COR-L47 (cell line): Measurements from ENCODE around the gene LRRC10B.
A peak's percentile ranks its signal among the peaks of the same experiment; 100 is the strongest.

Experiments used
- DNase-seq: peaks from one replicate; lab custom pipeline; 2025; lab: John Stamatoyannopoulos, UW

LRRC10B gene

GRCh38 chr11:61546663-61547062, 38.1 kb downstream of the LRRC10B start:
- no peak for DNase-seq

- DNase-seq: no peak
Observed at GRCh38 chr11:61547246-61547645, 38.7 kb downstream of the LRRC10B start.

GRCh38 chr11:61549177-61549576, 40.6 kb downstream of the LRRC10B start:
- DNase-seq: no peak

GRCh38 chr11:61549662-61550568, 41.4 kb downstream of the LRRC10B start:
- no peak for DNase-seq

GRCh38 chr11:61550665-61551227, 42.2 kb downstream of the LRRC10B start:
- DNase-seq: no peak

GRCh38 chr11:61551634-61552033, 43.1 kb downstream of the LRRC10B start:
- DNase-seq: no peak

GRCh38 chr11:61552108-61552635, 43.6 kb downstream of the LRRC10B start:
- DNase-seq: no peak

- no peak for DNase-seq
Observed at GRCh38 chr11:61553373-61554171, 45.0 kb downstream of the LRRC10B start.

GRCh38 chr11:61554172-61554988, 45.8 kb downstream of the LRRC10B start:
- DNase-seq: no peak

GRCh38 chr11:61555051-61555969, 46.8 kb downstream of the LRRC10B start:
- peak; percentile 46 for DNase-seq

DNA sequence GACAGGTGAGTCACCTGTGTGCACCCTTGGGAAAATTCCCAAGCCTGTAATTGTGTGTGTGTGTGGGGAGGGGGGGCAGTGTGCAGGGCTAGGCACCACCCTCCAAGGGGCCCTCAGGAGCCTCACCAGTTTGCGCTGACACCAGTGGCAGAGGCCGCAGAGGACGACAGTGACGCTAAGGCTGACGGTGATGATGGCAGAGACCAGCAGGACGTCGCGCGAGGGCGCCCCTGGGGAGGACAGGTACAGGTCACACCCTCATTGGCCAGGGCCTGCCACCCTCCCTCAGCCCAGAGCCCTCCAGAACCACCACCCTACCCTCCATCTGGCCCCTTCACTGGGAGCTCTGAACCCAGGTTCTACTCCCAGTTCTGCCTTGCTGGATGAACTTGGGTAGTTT, 47.4 kb downstream of the LRRC10B start:
- DNase-seq: no peak

GRCh38 chr11:61556621-61557020, 48.1 kb downstream of the LRRC10B start:
- no peak for DNase-seq
